Measurements from ENCODE around the gene DAPK2.

DAPK2 gene

GRCh38 chr15:63920504-63921175, 125.6 kb downstream of the DAPK2 start:
- H3K4me2 ChIP-seq, result no peak overlapping the region
- peaks cover 23% of the 10 kb centered on the region for H3K4me1 ChIP-seq (ENCODE audit: low read depth, poor library complexity, severe bottlenecking)
- no peaks in the 10 kb centered on the region for H4K20me1 ChIP-seq (ENCODE audit: insufficient read depth)
- no peak overlapping the region for H3K27ac ChIP-seq
- no peak overlapping the region for H3K4me3 ChIP-seq (IDR thresholded peaks at IDR 0.05; ENCODE audit: insufficient read depth, low read depth, low read length)
- H3K9ac ChIP-seq, result no peak overlapping the region
- H3K27me3 ChIP-seq (ENCODE audit: insufficient read depth, low read depth), result no peaks in the 10 kb centered on the region
- H3K79me2 ChIP-seq (ENCODE audit: insufficient read depth, low read depth), result no peaks in the 10 kb centered on the region
- H3K36me3 ChIP-seq (ENCODE audit: insufficient read depth), result no peaks in the 10 kb centered on the region
- H2AFZ ChIP-seq (ENCODE audit: low read depth), result no peak overlapping the region
- no peak for TF ChIP-seq CTCF (conservative IDR thresholded peaks at IDR 0.05; ENCODE audit: low read depth, low read length)

GRCh38 chr15:63918901-63919348, 127.4 kb downstream of the DAPK2 start:
- H2AFZ ChIP-seq (ENCODE audit: low read depth), result no peak overlapping the region
- H3K27me3 ChIP-seq (ENCODE audit: insufficient read depth, low read depth), result no peaks in the 10 kb centered on the region
- H3K4me1 ChIP-seq (ENCODE audit: low read depth, poor library complexity, severe bottlenecking), result peaks cover 18% of the 10 kb centered on the region
- H3K4me2 ChIP-seq, result no peak overlapping the region
- no peak overlapping the region for H3K27ac ChIP-seq
- no peak for TF ChIP-seq CTCF (conservative IDR thresholded peaks at IDR 0.05; ENCODE audit: low read depth, low read length)
- H4K20me1 ChIP-seq (ENCODE audit: insufficient read depth), result no peaks in the 10 kb centered on the region
- H3K36me3 ChIP-seq (ENCODE audit: insufficient read depth), result no peaks in the 10 kb centered on the region
- no peak overlapping the region for H3K9ac ChIP-seq
- H3K4me3 ChIP-seq (IDR thresholded peaks at IDR 0.05; ENCODE audit: insufficient read depth, low read depth, low read length), result no peak overlapping the region
- H3K79me2 ChIP-seq (ENCODE audit: insufficient read depth, low read depth), result no peaks in the 10 kb centered on the region

GRCh38 chr15:63918317-63918672, 128.0 kb downstream of the DAPK2 start:
- H3K36me3 ChIP-seq (ENCODE audit: insufficient read depth), result no peaks in the 10 kb centered on the region
- TF ChIP-seq CTCF (conservative IDR thresholded peaks at IDR 0.05; ENCODE audit: low read depth, low read length), result no peak
- no peaks in the 10 kb centered on the region for H4K20me1 ChIP-seq (ENCODE audit: insufficient read depth)
- no peak overlapping the region for H3K27ac ChIP-seq
- no peaks in the 10 kb centered on the region for H3K27me3 ChIP-seq (ENCODE audit: insufficient read depth, low read depth)
- H2AFZ ChIP-seq (ENCODE audit: low read depth), result no peak overlapping the region
- H3K4me2 ChIP-seq, result no peak overlapping the region
- peaks cover 15% of the 10 kb centered on the region for H3K4me1 ChIP-seq (ENCODE audit: low read depth, poor library complexity, severe bottlenecking)
- H3K9ac ChIP-seq, result no peak overlapping the region
- no peak overlapping the region for H3K4me3 ChIP-seq (IDR thresholded peaks at IDR 0.05; ENCODE audit: insufficient read depth, low read depth, low read length)
- no peaks in the 10 kb centered on the region for H3K79me2 ChIP-seq (ENCODE audit: insufficient read depth, low read depth)

- Histone ChIP-seq H3K79me2 (ENCODE audit: insufficient read depth, low read depth) (no peaks in the 10 kb centered on the region), H3K4me3 (IDR thresholded peaks at IDR 0.05; ENCODE audit: insufficient read depth, low read depth, low read length) (no peak overlapping the region), H3K4me1 (ENCODE audit: low read depth, poor library complexity, severe bottlenecking) (peaks cover 15% of the 10 kb centered on the region), H3K36me3 (ENCODE audit: insufficient read depth) (no peaks in the 10 kb centered on the region), H3K9ac (no peak overlapping the region), H3K27ac (no peak overlapping the region), H4K20me1 (ENCODE audit: insufficient read depth) (no peaks in the 10 kb centered on the region), H3K4me2 (no peak overlapping the region), H2AFZ (ENCODE audit: low read depth) (no peak overlapping the region), H3K27me3 (ENCODE audit: insufficient read depth, low read depth) (no peaks in the 10 kb centered on the region)
- no peak for TF ChIP-seq CTCF (conservative IDR thresholded peaks at IDR 0.05; ENCODE audit: low read depth, low read length)
These were observed 128.5 kb downstream of the DAPK2 start for GRCh38 chr15:63917588-63918316.

All from KMS-11 (cell line).